Endothelial cell (in vitro differentiated cells): Measurements from ENCODE around the gene WHRN. TPM values are rescaled to one million over a fixed set of nuclear protein-coding genes. Genes with fewer than 3 reads are reported as not detected.

Experiments
- DNase-seq: peaks from one replicate; pipeline ENCODE4 v3.0.0; 2021; ENCODE audit warnings: low spot score
- H3K27ac Mint-ChIP-seq: one replicate; pipeline ENCODE4 v1.8.0; 2021; ENCODE audit warnings: mixed read lengths, inconsistent platforms; ENCODE audit not compliant: unreplicated experiment
- H3K27me3 Mint-ChIP-seq: one replicate; pipeline ENCODE4 v1.8.0; 2021; ENCODE audit warnings: mild to moderate bottlenecking, moderate library complexity, mixed read lengths, inconsistent platforms; ENCODE audit not compliant: unreplicated experiment
- H3K36me3 Mint-ChIP-seq: one replicate; pipeline ENCODE4 v1.8.0; 2021; ENCODE audit warnings: mild to moderate bottlenecking, low read depth, mixed read lengths, inconsistent platforms; ENCODE audit not compliant: unreplicated experiment
- H3K4me1 Mint-ChIP-seq: one replicate; pipeline ENCODE4 v1.8.0; 2021; ENCODE audit warnings: mild to moderate bottlenecking, mixed read lengths, inconsistent platforms; ENCODE audit not compliant: unreplicated experiment
- H3K4me3 Mint-ChIP-seq: one replicate; pipeline ENCODE4 v1.8.0; 2021; ENCODE audit warnings: mild to moderate bottlenecking, mixed read lengths, inconsistent platforms; ENCODE audit not compliant: unreplicated experiment
- H3K9me3 Mint-ChIP-seq: one replicate; pipeline ENCODE4 v1.8.0; 2021; ENCODE audit warnings: mixed read lengths, inconsistent platforms; ENCODE audit not compliant: unreplicated experiment
- total RNA-seq: library from RNA; stranded (reverse); fragmentation: NEBNext Ultra II Directional; extraction: Animal tissue kit (Norgen Biotek cat#: 25700); gene quantifications from one replicate; pipeline ENCODE4 v1.2.1, GENCODE V29; 2021; ENCODE audit not compliant: unreplicated experiment
- TF ChIP-seq, protein P1 (sequence below): fragments of 200-600 bp; sonication (generic); IDR thresholded peaks from one replicate; pipeline ENCODE4 v1.5.0; 2021; ENCODE audit warnings: antibody characterized with exemption; ENCODE audit not compliant: unreplicated experiment

The WHRN gene
- total RNA-seq, 1 donor from 2014 or later, result 4.1 TPM

DNA sequence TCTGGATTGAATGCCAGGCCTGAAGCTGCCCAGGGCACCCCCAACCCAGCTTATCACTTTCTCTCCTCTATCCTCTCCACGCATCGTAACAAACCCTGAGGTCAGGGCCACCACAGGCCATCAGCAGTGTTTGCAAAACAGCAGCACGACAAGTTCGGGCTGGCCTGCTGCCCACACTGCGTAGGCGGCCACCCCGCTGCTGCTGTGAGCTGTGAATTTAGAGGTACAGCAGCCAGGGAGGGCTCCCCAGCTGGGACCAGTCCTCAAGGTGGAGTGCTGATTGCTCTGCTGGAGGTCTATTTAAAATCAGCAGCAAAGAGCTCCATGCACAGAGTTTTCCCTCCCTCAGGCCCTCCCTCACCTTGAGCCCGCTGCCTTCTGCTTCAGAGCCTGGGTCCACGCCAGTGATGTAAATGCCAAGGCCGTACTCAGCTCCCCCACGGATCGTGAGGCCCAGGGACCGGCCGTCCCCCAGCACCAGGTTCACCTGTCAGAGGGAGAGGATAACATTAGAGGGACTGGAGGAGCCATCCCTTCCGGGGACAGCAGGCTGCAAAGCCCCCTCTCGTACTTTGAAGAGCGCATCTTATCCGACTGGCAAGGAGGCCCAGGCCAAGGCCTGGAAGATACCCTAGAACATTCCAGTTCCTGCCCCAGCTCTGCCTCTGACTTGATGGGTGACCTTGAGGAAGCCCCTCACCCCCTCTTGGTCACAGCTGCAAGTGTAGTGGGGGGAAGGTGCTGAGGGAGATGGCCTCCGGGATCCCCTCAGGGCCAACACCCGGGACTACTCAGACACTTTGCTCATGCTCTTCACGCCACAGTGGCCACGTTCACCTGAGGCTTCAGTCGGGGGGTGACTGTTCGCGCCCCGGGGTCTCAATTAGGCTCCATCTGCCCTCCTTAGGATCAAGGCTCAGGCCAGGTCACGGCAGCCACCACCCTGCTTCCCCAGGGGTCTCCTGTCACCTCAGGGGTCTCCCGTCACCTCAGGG, 39.1 kb downstream of the WHRN start:
- Mint-ChIP-seq H3K4me1 (no peaks in the 10 kb centered on the region), H3K36me3 (peaks cover 12% of the 10 kb centered on the region), H3K4me3 (no peak overlapping the region), H3K27me3 (peaks cover 13% of the 10 kb centered on the region), H3K9me3 (no peaks in the 10 kb centered on the region), H3K27ac (no peak overlapping the region)
- TF ChIP-seq, protein P1, sequence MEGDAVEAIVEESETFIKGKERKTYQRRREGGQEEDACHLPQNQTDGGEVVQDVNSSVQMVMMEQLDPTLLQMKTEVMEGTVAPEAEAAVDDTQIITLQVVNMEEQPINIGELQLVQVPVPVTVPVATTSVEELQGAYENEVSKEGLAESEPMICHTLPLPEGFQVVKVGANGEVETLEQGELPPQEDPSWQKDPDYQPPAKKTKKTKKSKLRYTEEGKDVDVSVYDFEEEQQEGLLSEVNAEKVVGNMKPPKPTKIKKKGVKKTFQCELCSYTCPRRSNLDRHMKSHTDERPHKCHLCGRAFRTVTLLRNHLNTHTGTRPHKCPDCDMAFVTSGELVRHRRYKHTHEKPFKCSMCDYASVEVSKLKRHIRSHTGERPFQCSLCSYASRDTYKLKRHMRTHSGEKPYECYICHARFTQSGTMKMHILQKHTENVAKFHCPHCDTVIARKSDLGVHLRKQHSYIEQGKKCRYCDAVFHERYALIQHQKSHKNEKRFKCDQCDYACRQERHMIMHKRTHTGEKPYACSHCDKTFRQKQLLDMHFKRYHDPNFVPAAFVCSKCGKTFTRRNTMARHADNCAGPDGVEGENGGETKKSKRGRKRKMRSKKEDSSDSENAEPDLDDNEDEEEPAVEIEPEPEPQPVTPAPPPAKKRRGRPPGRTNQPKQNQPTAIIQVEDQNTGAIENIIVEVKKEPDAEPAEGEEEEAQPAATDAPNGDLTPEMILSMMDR, result no peak
- DNase-seq, result no peak

DNA sequence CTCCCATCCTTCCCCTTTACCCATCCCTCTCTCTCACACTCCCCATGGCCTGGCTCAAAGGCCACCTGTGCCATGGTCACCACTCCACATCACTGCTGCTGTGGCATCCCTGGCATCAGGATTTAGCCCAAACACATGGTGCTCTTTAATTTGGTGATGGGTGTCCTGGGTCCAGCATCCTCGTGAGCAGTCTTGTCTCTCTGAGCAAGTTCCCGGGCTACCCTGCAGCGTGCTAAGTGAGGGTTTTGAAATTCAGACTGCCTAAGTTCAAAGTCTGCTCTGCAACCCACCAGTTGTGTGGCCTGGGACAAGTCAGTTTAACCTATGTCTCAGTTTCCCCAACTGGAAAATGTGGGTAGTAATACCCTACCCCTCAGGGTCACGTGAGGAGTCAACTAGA, 39.9 kb downstream of the WHRN start:
- H3K9me3 Mint-ChIP-seq, result no peaks in the 10 kb centered on the region
- H3K27ac Mint-ChIP-seq, result no peak overlapping the region
- TF ChIP-seq, protein P1, result no peak
- no peak for DNase-seq
- H3K4me3 Mint-ChIP-seq, result no peak overlapping the region
- peaks cover 13% of the 10 kb centered on the region for H3K27me3 Mint-ChIP-seq
- H3K4me1 Mint-ChIP-seq, result no peaks in the 10 kb centered on the region
- peaks cover 12% of the 10 kb centered on the region for H3K36me3 Mint-ChIP-seq

DNA sequence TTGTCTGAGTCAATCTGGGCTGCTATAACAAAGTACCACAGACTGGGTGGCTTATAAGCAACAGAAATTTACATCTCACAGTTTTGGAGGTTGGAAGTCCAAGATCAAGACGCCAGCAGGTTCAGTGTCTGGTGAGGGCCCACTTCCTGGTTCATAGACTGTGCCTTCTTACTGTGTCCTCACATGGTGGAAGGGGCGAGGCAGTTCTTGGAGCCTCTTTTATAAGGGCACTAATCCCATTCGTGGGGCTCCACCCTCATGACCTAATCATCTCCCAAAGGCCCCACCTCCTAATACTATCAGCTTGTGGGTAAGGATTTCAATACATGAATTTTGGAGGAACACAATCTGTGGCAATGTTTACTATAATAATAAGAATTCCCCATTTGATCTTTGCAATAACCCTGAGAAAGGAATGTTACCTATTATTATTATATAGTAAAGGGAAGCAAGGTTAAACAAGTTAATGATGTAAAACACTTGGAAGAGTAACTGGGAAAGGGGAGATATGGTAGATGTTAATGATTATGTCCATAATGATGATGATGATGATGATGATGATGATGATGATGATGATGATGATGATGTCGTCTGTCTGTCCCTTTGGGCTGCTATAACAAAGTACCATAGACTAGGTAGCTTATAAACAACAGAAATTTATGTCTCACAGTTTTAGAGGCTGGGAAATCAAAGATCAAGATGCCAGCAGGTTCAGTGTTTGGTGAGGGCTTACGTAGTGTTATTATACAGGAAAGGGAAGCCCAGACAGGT, 40.8 kb downstream of the WHRN start:
- no peak overlapping the region for H3K4me3 Mint-ChIP-seq
- H3K4me1 Mint-ChIP-seq, result no peaks in the 10 kb centered on the region
- no peaks in the 10 kb centered on the region for H3K9me3 Mint-ChIP-seq

DNA sequence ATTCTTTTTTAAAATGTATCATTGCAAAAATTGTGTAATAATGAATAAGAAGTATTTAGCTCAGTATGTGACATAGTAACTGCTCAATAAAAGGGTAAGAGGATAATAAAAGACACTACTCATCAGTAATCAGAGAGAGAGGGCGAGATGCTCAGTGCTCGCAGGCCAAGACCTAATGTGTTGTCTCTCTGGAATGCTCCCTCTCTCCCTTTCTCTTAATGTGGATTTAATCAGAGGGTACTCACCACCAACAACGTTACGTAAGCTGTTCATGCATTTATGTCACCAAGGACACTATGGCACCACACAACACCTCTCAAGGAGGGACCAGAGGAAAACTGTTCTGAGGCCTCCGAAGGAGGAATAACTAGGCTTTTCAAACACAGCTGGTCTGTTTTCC, 42.5 kb downstream of the WHRN start:
- no peak for DNase-seq
- Mint-ChIP-seq H3K27me3 (peaks cover 8% of the 10 kb centered on the region), H3K4me3 (no peak overlapping the region), H3K9me3 (no peaks in the 10 kb centered on the region), H3K27ac (no peak overlapping the region), H3K4me1 (no peaks in the 10 kb centered on the region), H3K36me3 (peaks cover 3% of the 10 kb centered on the region)
- TF ChIP-seq, protein P1, result no peak

More for the DNA sequence above, 40.8 kb downstream of the WHRN start:
- Mint-ChIP-seq H3K27ac (no peak overlapping the region), H3K27me3 (peaks cover 11% of the 10 kb centered on the region), H3K36me3 (peaks cover 7% of the 10 kb centered on the region)
- TF ChIP-seq, protein P1, result no peak
- DNase-seq, result no peak
